Osteoblast (primary cell): ENCODE data around the gene DUSP15. TPM values are rescaled to one million over a fixed set of nuclear protein-coding genes. Genes with fewer than 3 reads are reported as not detected.

ENCODE experiments used
- DNase-seq: peaks from one replicate; pipeline ENCODE4 v3.0.0; 2011; ENCODE audit warnings: low spot score, mixed read lengths; ENCODE audit not compliant: insufficient read length; ENCODE audit errors: missing footprints
- H2AFZ ChIP-seq: 2 replicates; pipeline ENCODE4 v1.6.0; 2011; ENCODE audit warnings: mild to moderate bottlenecking, low read length
- H3K27ac ChIP-seq: 2 replicates; pipeline ENCODE4 v1.5.1; 2011; ENCODE audit warnings: mild to moderate bottlenecking, low read depth, low read length, moderate library complexity
- H3K27me3 ChIP-seq: 2 replicates; pipeline ENCODE4 v1.6.0; 2012; ENCODE audit warnings: mild to moderate bottlenecking, control low read depth, inconsistent platforms, low read length, moderate library complexity; ENCODE audit not compliant: insufficient read depth
- H3K36me3 ChIP-seq: 2 replicates; pipeline ENCODE4 v1.5.1; 2011; ENCODE audit warnings: mild to moderate bottlenecking, low read length, control low read depth, moderate library complexity; ENCODE audit not compliant: insufficient read depth
- H3K4me1 ChIP-seq: 2 replicates; pipeline ENCODE4 v1.5.1; 2011; ENCODE audit warnings: mild to moderate bottlenecking, low read length, control low read depth, moderate library complexity; ENCODE audit not compliant: insufficient read depth
- H3K4me2 ChIP-seq: 2 replicates; pipeline ENCODE4 v1.6.0; 2011; ENCODE audit warnings: mild to moderate bottlenecking, low read length; ENCODE audit not compliant: insufficient read depth
- H3K4me3 ChIP-seq: fragments of 200-600 bp; sonication (generic); 3 replicates; pipeline ENCODE4 v1.5.1; 2012; ENCODE audit warnings: mild to moderate bottlenecking, low read length, inconsistent platforms; ENCODE audit not compliant: insufficient read depth
- H3K79me2 ChIP-seq: 2 replicates; pipeline ENCODE4 v1.6.0; 2012; ENCODE audit warnings: mild to moderate bottlenecking, low read length, control low read depth, inconsistent platforms; ENCODE audit not compliant: insufficient read depth
- H3K9me3 ChIP-seq: 2 replicates; pipeline ENCODE4 v1.5.1; 2011; ENCODE audit warnings: low read depth, low read length, control low read depth
- H4K20me1 ChIP-seq: 2 replicates; pipeline ENCODE4 v1.6.0; 2012; ENCODE audit warnings: mild to moderate bottlenecking, low read length, control low read depth; ENCODE audit not compliant: insufficient read depth
- total RNA-seq: library from RNA; depleted of rRNA; stranded (reverse); fragments of >200 nt; gene quantifications from 2 replicates; pipeline ENCODE4 v1.2.3, GENCODE V29; 2012
- TF ChIP-seq, protein P1 (sequence below): IDR thresholded peaks from 2 replicates; pipeline ENCODE4 v1.5.1; 2011; ENCODE audit warnings: mild to moderate bottlenecking, low read depth, low read length, moderate library complexity; ENCODE audit errors: extremely low read depth

Gene DUSP15
- total RNA-seq, 1 donor: 1.4 TPM

DNA sequence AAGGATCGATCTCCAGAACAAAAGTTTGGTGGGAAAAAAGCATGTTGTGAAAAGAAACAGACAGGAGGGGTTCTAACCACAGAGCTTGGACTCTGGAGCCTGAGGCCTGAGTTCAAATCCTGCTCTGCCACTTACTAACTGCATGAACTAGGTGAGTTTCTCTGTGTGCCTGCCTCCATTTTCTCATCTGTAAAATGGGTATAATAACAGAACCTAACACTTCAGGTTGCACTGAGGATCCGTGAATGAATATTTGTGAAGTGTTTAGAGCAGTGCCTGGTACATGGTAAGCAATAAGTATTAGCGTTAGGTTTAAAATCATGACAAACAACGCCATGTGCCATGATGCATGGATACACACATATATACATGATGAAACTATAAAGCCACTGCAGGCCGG lies 36.7 kb upstream of the DUSP15 start:
- no peak overlapping the region for H3K4me3 ChIP-seq
- no peak for DNase-seq

DNA sequence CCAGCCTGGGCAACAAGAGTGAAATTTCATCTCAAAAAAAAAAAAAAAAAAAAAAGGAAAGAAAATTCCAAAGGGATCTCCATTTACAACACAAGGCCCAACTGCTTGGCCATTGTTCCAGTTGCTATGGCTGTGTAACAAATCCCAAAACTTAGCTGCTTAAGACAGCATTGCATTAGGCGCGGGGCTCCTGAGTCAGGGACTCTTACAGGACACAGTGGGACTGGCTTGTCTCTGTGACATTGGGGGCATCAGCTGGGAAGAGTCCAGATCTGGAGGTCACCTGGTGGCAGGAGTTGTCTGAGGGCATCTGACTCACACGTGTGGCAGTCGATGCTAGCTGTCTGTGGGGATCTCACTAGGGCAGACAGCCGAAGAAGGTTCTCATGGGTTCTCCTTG lies 35.7 kb upstream of the DUSP15 start:
- H3K36me3 ChIP-seq: no peaks in the 10 kb centered on the region

More for the DNA sequence above, 36.7 kb upstream of the DUSP15 start:
- Histone ChIP-seq H4K20me1 (no peaks in the 10 kb centered on the region), H3K36me3 (no peaks in the 10 kb centered on the region), H3K27ac (no peak overlapping the region), H2AFZ (no peak overlapping the region), H3K79me2 (no peaks in the 10 kb centered on the region), H3K4me2 (no peak overlapping the region), H3K4me1 (no peaks in the 10 kb centered on the region), H3K9me3 (no peaks in the 10 kb centered on the region), H3K27me3 (no peaks in the 10 kb centered on the region)
- TF ChIP-seq, protein P1, sequence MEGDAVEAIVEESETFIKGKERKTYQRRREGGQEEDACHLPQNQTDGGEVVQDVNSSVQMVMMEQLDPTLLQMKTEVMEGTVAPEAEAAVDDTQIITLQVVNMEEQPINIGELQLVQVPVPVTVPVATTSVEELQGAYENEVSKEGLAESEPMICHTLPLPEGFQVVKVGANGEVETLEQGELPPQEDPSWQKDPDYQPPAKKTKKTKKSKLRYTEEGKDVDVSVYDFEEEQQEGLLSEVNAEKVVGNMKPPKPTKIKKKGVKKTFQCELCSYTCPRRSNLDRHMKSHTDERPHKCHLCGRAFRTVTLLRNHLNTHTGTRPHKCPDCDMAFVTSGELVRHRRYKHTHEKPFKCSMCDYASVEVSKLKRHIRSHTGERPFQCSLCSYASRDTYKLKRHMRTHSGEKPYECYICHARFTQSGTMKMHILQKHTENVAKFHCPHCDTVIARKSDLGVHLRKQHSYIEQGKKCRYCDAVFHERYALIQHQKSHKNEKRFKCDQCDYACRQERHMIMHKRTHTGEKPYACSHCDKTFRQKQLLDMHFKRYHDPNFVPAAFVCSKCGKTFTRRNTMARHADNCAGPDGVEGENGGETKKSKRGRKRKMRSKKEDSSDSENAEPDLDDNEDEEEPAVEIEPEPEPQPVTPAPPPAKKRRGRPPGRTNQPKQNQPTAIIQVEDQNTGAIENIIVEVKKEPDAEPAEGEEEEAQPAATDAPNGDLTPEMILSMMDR: no peak

GRCh38 chr20:31903627-31904386 lies 33.5 kb upstream of the DUSP15 start:
- Histone ChIP-seq H3K9me3 (no peaks in the 10 kb centered on the region), H3K27me3 (peaks cover 14% of the 10 kb centered on the region), H3K79me2 (no peaks in the 10 kb centered on the region), H3K4me1 (no peaks in the 10 kb centered on the region), H4K20me1 (no peaks in the 10 kb centered on the region), H3K36me3 (no peaks in the 10 kb centered on the region), H3K4me3 (no peak overlapping the region), H3K4me2 (no peak overlapping the region), H2AFZ (no peak overlapping the region), H3K27ac (no peak overlapping the region)
- DNase-seq: no peak
- TF ChIP-seq, protein P1: no peak

More for the DNA sequence above, 35.7 kb upstream of the DUSP15 start:
- Histone ChIP-seq H3K4me1 (no peaks in the 10 kb centered on the region), H3K4me2 (no peak overlapping the region), H3K27me3 (peaks cover 5% of the 10 kb centered on the region), H4K20me1 (no peaks in the 10 kb centered on the region), H3K9me3 (no peaks in the 10 kb centered on the region), H3K4me3 (no peak overlapping the region), H2AFZ (no peak overlapping the region), H3K27ac (no peak overlapping the region), H3K79me2 (no peaks in the 10 kb centered on the region)
- DNase-seq: no peak
- TF ChIP-seq, protein P1: no peak

DNA sequence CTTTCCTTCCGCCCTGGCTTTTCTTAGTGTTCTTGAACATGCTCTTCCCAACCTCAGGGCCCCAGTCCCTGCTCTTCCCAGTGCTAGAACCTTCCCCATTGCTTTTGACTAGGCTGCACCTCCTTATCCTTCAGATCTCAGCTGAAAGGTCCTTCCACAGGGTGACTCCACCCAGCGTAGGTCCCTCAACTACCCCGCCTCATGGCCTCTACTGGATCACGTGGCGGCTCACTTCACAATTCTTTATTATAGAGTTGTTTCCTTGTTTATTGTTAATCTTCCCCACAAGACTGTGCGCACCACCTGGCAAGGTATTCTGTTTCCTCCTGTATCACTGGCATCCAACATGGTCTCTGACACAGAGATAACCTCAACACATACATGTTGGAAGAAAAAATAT lies 31.3 kb upstream of the DUSP15 start:
- Histone ChIP-seq H3K9me3 (no peaks in the 10 kb centered on the region), H3K79me2 (no peaks in the 10 kb centered on the region), H3K27me3 (peaks cover 24% of the 10 kb centered on the region), H3K4me3 (no peak overlapping the region), H3K27ac (no peak overlapping the region), H2AFZ (no peak overlapping the region), H3K4me2 (no peak overlapping the region), H3K36me3 (no peaks in the 10 kb centered on the region), H3K4me1 (no peaks in the 10 kb centered on the region), H4K20me1 (no peaks in the 10 kb centered on the region)
- DNase-seq: no peak
- TF ChIP-seq, protein P1: no peak
